ENCODE data around the gene AATK.

- TF ChIP-seq CTCF (IDR thresholded peaks at IDR 0.05 in 8 of 11, conservative IDR thresholded peaks at IDR 0.05 in 3 of 11) (no peak), POLR2AphosphoS5 (IDR thresholded peaks at IDR 0.05) (no peak)
These were observed 17.3 kb upstream of the AATK start for GRCh38 chr17:81183316-81183715.
